Measurements from ENCODE around the gene OSGIN1.

The OSGIN1 gene

DNA sequence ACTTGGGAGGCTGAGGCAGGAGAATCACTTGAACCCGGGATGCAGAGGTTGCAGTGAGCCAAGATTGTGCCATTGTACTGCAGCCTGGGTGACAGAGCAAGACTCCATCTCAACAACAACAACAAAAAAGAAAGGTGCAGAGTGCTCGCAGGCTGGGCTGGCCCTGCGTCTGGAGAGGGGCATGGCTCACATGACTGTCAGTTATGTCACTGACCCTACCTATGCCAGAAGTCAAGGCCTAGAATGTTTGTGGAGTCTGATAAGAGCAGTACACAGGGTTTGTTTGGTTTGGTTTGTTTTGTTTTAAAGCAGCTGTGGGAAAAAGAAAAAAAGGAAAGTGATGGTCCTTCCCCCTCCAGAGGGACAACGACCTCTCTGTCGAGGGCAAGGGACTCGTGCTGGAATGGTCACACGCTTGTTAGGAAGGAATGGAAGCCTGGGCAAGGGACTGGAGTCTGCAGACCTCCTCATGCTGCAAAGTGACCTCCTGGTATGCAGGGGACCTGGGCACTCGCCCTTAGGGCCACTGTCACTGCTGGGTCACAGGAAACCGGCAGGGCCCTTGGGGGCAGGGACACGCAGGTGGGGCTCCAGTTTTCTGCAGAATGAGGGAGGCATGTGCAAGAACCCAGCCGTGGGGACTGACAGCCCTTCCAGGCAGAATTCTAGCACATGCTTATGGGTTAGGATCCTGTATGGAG lies 10.1 kb upstream of the OSGIN1 start:
- Histone ChIP-seq H3K27me3 (no peaks in the 10 kb centered on the region), H3K4me3 (ENCODE audit: low read depth, low read length) (no peak overlapping the region), H3K4me1 (no peaks in the 10 kb centered on the region), H3K36me3 (no peaks in the 10 kb centered on the region), H3K9me3 (no peaks in the 10 kb centered on the region)
- DNase-seq, result no peak
- TF ChIP-seq CTCF (IDR thresholded peaks at IDR 0.05; ENCODE audit: low read depth, low read length), result no peak

DNA sequence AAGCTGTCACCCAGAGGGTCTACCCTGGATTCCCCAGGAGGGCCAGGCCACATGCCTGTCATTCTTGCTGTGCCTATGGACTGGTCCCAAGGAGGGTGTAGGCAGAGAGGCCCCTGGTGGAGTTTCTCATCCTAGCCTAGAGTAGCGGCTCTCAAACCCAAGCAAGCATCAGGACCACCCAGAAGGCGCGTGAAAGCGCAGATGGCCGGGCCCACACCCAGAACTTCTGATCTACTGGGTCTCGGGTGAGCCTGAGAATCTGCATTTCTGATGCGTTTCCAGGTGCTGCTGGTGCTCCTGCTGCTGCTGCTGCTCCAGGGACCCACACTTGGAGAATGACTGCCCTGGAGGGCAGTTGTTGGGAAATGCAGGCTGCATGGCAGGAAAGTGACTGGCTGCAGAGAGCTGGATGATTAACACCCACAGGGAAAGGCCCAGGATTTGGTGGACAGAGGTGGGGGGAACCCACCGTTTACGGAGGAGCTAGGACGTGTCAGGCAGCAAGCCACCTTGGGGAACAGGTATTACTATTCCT lies 9.5 kb upstream of the OSGIN1 start:
- H3K4me3 ChIP-seq (ENCODE audit: low read depth, low read length), result no peak overlapping the region
- no peak for TF ChIP-seq CTCF (IDR thresholded peaks at IDR 0.05; ENCODE audit: low read depth, low read length)
- no peaks in the 10 kb centered on the region for H3K36me3 ChIP-seq
- no peaks in the 10 kb centered on the region for H3K9me3 ChIP-seq
- no peaks in the 10 kb centered on the region for H3K4me1 ChIP-seq
- H3K27me3 ChIP-seq, result no peaks in the 10 kb centered on the region
- DNase-seq, result no peak

- DNase-seq, result no peak
- no peaks in the 10 kb centered on the region for H3K36me3 ChIP-seq
- TF ChIP-seq CTCF (IDR thresholded peaks at IDR 0.05; ENCODE audit: low read depth, low read length), result no peak
- H3K4me1 ChIP-seq, result no peaks in the 10 kb centered on the region
- H3K4me3 ChIP-seq (ENCODE audit: low read depth, low read length), result no peak overlapping the region
- H3K9me3 ChIP-seq, result no peaks in the 10 kb centered on the region
- H3K27me3 ChIP-seq, result no peaks in the 10 kb centered on the region
Measured at GRCh38 chr16:83945587-83945986, 7.5 kb upstream of the OSGIN1 start.

DNA sequence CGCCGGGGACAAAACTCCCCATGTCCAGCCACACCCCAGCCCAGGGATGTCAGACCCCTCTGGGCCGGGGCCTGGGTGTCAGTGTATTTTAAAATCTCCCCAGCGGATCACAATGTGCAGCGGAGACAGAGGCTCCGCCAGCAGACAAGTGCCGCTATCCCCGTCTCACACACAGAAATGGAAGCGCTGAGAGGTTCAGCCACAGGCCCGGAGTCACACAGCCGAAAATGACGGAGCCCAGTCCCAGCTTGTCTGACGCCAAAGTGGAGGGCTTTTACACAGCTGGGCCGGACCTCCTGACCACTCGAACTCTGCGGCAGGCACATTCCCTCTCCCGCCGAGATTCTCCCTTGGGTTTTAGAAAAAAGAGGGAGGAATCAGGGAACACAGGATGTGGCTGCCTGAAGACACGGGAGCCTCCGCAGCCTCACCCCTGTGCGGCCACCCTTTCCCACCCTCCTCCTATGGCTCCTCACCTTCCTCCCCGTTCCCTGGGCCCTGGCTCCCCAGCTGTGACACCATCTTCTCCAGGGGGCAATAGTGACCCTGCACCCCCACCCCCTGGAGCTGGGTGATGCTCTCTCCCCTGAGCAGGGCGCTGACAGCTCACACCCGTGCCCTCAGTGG lies 6.8 kb upstream of the OSGIN1 start:
- no peaks in the 10 kb centered on the region for H3K27me3 ChIP-seq
- no peaks in the 10 kb centered on the region for H3K36me3 ChIP-seq
- H3K4me1 ChIP-seq, result no peaks in the 10 kb centered on the region
- no peaks in the 10 kb centered on the region for H3K9me3 ChIP-seq
- no peak overlapping the region for H3K4me3 ChIP-seq (ENCODE audit: low read depth, low read length)
- DNase-seq, result no peak
- TF ChIP-seq CTCF (IDR thresholded peaks at IDR 0.05; ENCODE audit: low read depth, low read length), result no peak

DNA sequence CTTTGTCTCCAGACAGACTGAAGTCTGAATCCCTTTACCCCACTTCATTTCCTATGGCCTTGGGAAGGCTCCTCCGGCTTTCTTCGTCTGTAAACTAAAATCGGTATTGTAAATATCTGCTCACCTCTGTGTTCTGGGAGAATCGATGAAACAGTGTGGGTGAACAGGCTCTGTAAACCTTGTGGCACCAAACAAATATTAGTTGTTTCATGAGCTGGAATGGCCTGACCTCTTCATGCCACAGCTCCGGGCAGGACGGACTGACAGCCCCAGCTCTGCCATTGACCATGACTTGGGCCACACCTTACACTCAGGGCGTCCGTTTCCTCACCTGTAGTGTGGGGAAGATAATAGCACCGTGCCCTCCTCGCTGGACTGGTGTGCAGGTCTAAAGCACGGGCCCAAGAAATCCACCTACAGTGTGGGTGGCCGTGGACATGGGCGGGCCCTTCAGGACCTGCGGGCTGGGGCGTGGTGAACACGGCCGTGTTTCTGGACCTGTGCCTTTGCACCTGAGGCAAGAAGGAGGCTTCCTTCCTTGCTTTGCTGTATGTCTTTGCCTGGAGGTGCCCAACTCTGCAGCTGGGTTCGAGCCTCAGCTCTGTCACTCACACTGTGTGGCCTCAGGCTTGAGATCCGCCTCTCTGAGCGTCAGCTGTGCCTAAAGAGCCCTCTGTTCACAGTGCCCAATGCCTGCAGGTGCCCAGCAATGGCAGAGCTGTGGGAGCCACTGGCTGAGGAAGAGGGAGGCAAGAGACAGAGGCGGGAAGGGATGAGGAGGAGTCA lies 6.1 kb upstream of the OSGIN1 start:
- Histone ChIP-seq H3K4me3 (ENCODE audit: low read depth, low read length) (no peak overlapping the region), H3K27me3 (no peaks in the 10 kb centered on the region), H3K4me1 (no peaks in the 10 kb centered on the region), H3K9me3 (no peaks in the 10 kb centered on the region), H3K36me3 (no peaks in the 10 kb centered on the region)
- DNase-seq, result no peak
- no peak for TF ChIP-seq CTCF (IDR thresholded peaks at IDR 0.05; ENCODE audit: low read depth, low read length)

All from BE2C (cell line).